IMR-90 (cell line): ENCODE measurements around the gene ST3GAL3. TPM values are rescaled to one million over a fixed set of nuclear protein-coding genes. Genes with fewer than 3 reads are reported as not detected.

Experiments
- ATAC-seq: fragments of 200-7000 bp; cut with Tn5 transposase; 2 replicates; pipeline ENCODE4 v1.9.1; 2020; ENCODE audit warnings: low read depth, mild to moderate bottlenecking, moderate library complexity
- BruUV-seq: library from RNA; stranded (reverse); fragments of 400-500 nt; replicated peaks from 2 replicates; lab custom pipeline; 2021; lab: Mats Ljungman, UMichigan
- CTCF ChIA-PET: fragments of 300-600 bp; formaldehyde crosslinking; extraction: SDS; loops from one replicate; lab custom pipeline; 2021; ENCODE audit warnings: antibody characterized with exemption; lab: Yijun Ruan, JAX
- POLR2A ChIA-PET: fragments of 300-600 bp; sonication (Branson Sonifier 250); formaldehyde crosslinking; loops from one replicate; lab custom pipeline; 2022; ENCODE audit warnings: antibody characterized with exemption; ENCODE audit not compliant: unreplicated experiment; lab: Charles Lee
- DNase-seq: peaks from one replicate; pipeline ENCODE4 v3.0.0; 2013
- H2AFZ ChIP-seq: replicated peaks from 2 replicates; pipeline ENCODE3; 2013; ENCODE audit warnings: low read length, mild to moderate bottlenecking; ENCODE audit not compliant: poor library complexity
- H2AK5ac ChIP-seq: 2 replicates; pipeline ENCODE4 v1.6.1; 2013; ENCODE audit warnings: low read depth, low read length, inconsistent platforms
- H2AK9ac ChIP-seq: replicated peaks from 2 replicates; pipeline ENCODE3; 2013; ENCODE audit warnings: mild to moderate bottlenecking, low read depth, low read length, moderate library complexity; ENCODE audit not compliant: poor library complexity
- H2BK120ac ChIP-seq: 2 replicates; pipeline ENCODE4 v1.6.1; 2013; ENCODE audit warnings: low read depth, low read length, inconsistent platforms
- H2BK15ac ChIP-seq: 3 replicates; pipeline ENCODE4 v1.6.1; 2013; ENCODE audit warnings: low read depth, low read length, inconsistent platforms
- H2BK20ac ChIP-seq: 2 replicates; pipeline ENCODE4 v1.6.1; 2013; ENCODE audit warnings: low read depth, mild to moderate bottlenecking, inconsistent platforms, low read length, moderate library complexity
- H2BK5ac ChIP-seq: 2 replicates; pipeline ENCODE4 v1.6.1; 2013; ENCODE audit warnings: mild to moderate bottlenecking, low read depth, low read length, inconsistent platforms; ENCODE audit not compliant: poor library complexity, severe bottlenecking
- H3K14ac ChIP-seq: replicated peaks from 2 replicates; pipeline ENCODE4 v1.6.1; 2013; ENCODE audit warnings: low read depth, low read length, inconsistent platforms
- H3K18ac ChIP-seq: 2 replicates; pipeline ENCODE4 v1.6.1; 2013; ENCODE audit warnings: low read depth, low read length, control low read depth
- H3K23ac ChIP-seq: 2 replicates; pipeline ENCODE4 v1.6.1; 2013; ENCODE audit warnings: low read depth, low read length, inconsistent platforms
- H3K27ac ChIP-seq: 2 replicates; pipeline ENCODE4 v1.5.1; 2013; ENCODE audit warnings: mild to moderate bottlenecking, control low read depth, low read length; ENCODE audit not compliant: insufficient read depth
- H3K27me3 ChIP-seq: 2 replicates; pipeline ENCODE4 v1.6.1; 2013; ENCODE audit warnings: low read length; ENCODE audit not compliant: control insufficient read depth, insufficient read depth
- H3K36me3 ChIP-seq: 2 replicates; pipeline ENCODE4 v1.6.1; 2013; ENCODE audit warnings: low read length, mixed read lengths; ENCODE audit not compliant: control insufficient read depth, insufficient read depth
- H3K4ac ChIP-seq: 2 replicates; pipeline ENCODE4 v1.6.1; 2013; ENCODE audit warnings: low read depth, low read length, inconsistent platforms
- H3K4me1 ChIP-seq: 2 replicates; pipeline ENCODE4 v1.6.1; 2013; ENCODE audit warnings: low read length, mixed read lengths; ENCODE audit not compliant: control insufficient read depth, insufficient read depth
- H3K4me2 ChIP-seq: 2 replicates; pipeline ENCODE4 v1.6.1; 2013; ENCODE audit warnings: low read depth, mild to moderate bottlenecking, control low read depth, low read length, moderate library complexity
- H3K4me3 ChIP-seq: 2 replicates; pipeline ENCODE4 v1.5.1; 2013; ENCODE audit warnings: low read depth, mild to moderate bottlenecking, control low read depth, low read length, moderate library complexity; ENCODE audit not compliant: insufficient read depth
- H3K56ac ChIP-seq: 2 replicates; pipeline ENCODE4 v1.6.1; 2013; ENCODE audit warnings: low read length, inconsistent platforms; ENCODE audit not compliant: insufficient read depth; ENCODE audit errors: extremely low read depth
- H3K79me1 ChIP-seq, 2 experiments: 2 replicates each; pipeline ENCODE4 v1.6.1; 2013; ENCODE audit warnings: low read length in 2 of 2, inconsistent platforms in 1 of 2, low read depth in 1 of 2
- H3K9ac ChIP-seq: 2 replicates; pipeline ENCODE4 v1.6.1; 2013; ENCODE audit warnings: low read depth, low read length, control low read depth
- H3K9me1 ChIP-seq: 2 replicates; pipeline ENCODE4 v1.6.1; 2013; ENCODE audit warnings: low read length, inconsistent platforms; ENCODE audit not compliant: insufficient read depth
- H3K9me3 ChIP-seq: 2 replicates; pipeline ENCODE4 v1.6.1; 2013; ENCODE audit warnings: low read length; ENCODE audit not compliant: control insufficient read depth, insufficient read depth
- H4K20me1 ChIP-seq: 2 replicates; pipeline ENCODE4 v1.6.1; 2013; ENCODE audit warnings: low read length, inconsistent platforms; ENCODE audit not compliant: insufficient read depth
- H4K5ac ChIP-seq: 2 replicates; pipeline ENCODE4 v1.6.1; 2013; ENCODE audit warnings: mild to moderate bottlenecking, low read depth, low read length, control low read depth
- H4K8ac ChIP-seq, 2 experiments: 2 replicates each; pipeline ENCODE4 v1.6.1; 2013; ENCODE audit warnings: low read depth in 2 of 2, low read length in 2 of 2, control low read depth in 1 of 2, inconsistent platforms in 1 of 2
- H4K91ac ChIP-seq: 2 replicates; pipeline ENCODE4 v1.6.1; 2013; ENCODE audit warnings: low read depth, low read length, inconsistent platforms; ENCODE audit not compliant: insufficient read depth
- BHLHE40 ChIP-seq: fragments of 150-350 bp; IDR thresholded peaks from 2 replicates; pipeline ENCODE4 v1.6.1; 2016; ENCODE audit warnings: mild to moderate bottlenecking, low read depth, low read length
- CEBPB ChIP-seq: IDR thresholded peaks from 2 replicates; pipeline ENCODE4 v1.6.1; 2012; ENCODE audit warnings: low read depth, low read length, improper control_type of control experiment
- CHD1 ChIP-seq: IDR thresholded peaks from 2 replicates; pipeline ENCODE4 v1.6.1; 2012; ENCODE audit warnings: low read depth, low read length, improper control_type of control experiment
- MAFK ChIP-seq: IDR thresholded peaks from 2 replicates; pipeline ENCODE4 v1.6.1; 2012; ENCODE audit warnings: low read depth, low read length, improper control_type of control experiment
- MXI1 ChIP-seq: IDR thresholded peaks from 2 replicates; pipeline ENCODE4 v1.6.1; 2012; ENCODE audit warnings: low read depth, mild to moderate bottlenecking, low read length, moderate library complexity, borderline replicate concordance
- NFE2L2 ChIP-seq: fragments of 150-350 bp; IDR thresholded peaks from 2 replicates; pipeline ENCODE4 v1.6.1; 2016; ENCODE audit warnings: low read depth, mild to moderate bottlenecking, low read length
- POLR2A ChIP-seq: IDR thresholded peaks from 2 replicates; pipeline ENCODE4 v1.6.1; 2012; ENCODE audit warnings: mild to moderate bottlenecking, low read depth, low read length
- RAD21 ChIP-seq: IDR thresholded peaks from 2 replicates; pipeline ENCODE4 v1.6.1; 2012; ENCODE audit warnings: low read length, improper control_type of control experiment
- RCOR1 ChIP-seq: IDR thresholded peaks from 2 replicates; pipeline ENCODE4 v1.6.1; 2012; ENCODE audit warnings: mild to moderate bottlenecking, low read length, improper control_type of control experiment; ENCODE audit not compliant: insufficient replicate concordance
- RFX5 ChIP-seq: IDR thresholded peaks from 2 replicates; pipeline ENCODE4 v1.8.0; 2012; ENCODE audit warnings: low read depth, mild to moderate bottlenecking, low read length, moderate library complexity
- WGBS, 2 experiments: methylation state at CpG; one replicate each; pipeline versions ENCODE4 v1.1.5 to v1.1.7; 2013; ENCODE audit warnings: missing lambda C conversion rate in 2 of 2; ENCODE audit not compliant: insufficient read length in 1 of 2; ENCODE audit errors: extremely low coverage in 2 of 2; 5-methylcytosine and 5-hydroxymethylcytosine counted together
- dilution Hi-C: fragments of 300-500 bp; cut with HindIII; formaldehyde crosslinking; loops from one replicate; pipeline ENCODE4 v1.14.3; 2018; ENCODE audit warnings: low sequenced_read_pairs; ENCODE audit not compliant: unreplicated experiment
- in situ Hi-C: fragments of 300-500 bp; cut with MboI; formaldehyde crosslinking; loops from 3 replicates; pipeline ENCODE4 v1.14.3; 2019; ENCODE audit warnings: low sequenced_read_pairs, inconsistent platforms, mixed read lengths
- intact Hi-C: fragments of 100-400 bp; cut with micrococcal nuclease; formaldehyde crosslinking; loops from 2 replicates; pipeline ENCODE4 v1.10.0; 2022
- polyA plus RNA-seq, 3 experiments: library from polyadenylated mRNA; depleted of rRNA; stranded (reverse); fragments of >200 nt; gene quantifications; 2 replicates each; pipeline ENCODE4 v1.2.3, GENCODE V29; 2012; ENCODE audit warnings: low replicate concordance in 1 of 3
- total RNA-seq: library from RNA; depleted of rRNA; stranded (reverse); fragments of >200 nt; gene quantifications from 2 replicates; pipeline ENCODE4 v1.2.3, GENCODE V29; 2012
- TF ChIP-seq, protein P1 (sequence below): conservative IDR thresholded peaks from 2 replicates; pipeline ENCODE4 v1.5.1; 2012; ENCODE audit warnings: mild to moderate bottlenecking, low read depth, low read length, improper control_type of control experiment
- TF ChIP-seq, protein P2 (sequence below): fragments of 150-350 bp; IDR thresholded peaks from 2 replicates; pipeline ENCODE4 v1.6.1; 2016; ENCODE audit warnings: low read depth, mild to moderate bottlenecking, low read length, moderate library complexity, borderline replicate concordance

Gene ST3GAL3
- total and polyA plus RNA-seq, 2 of the 4 experiments (the other 2 are of a cell fraction): 12.0 to 14.8 TPM

- H3K9ac ChIP-seq: no peak overlapping the region
- POLR2A ChIA-PET: no interaction called here
- H3K27me3 ChIP-seq: no peaks in the 10 kb centered on the region
- no peak overlapping the region for H4K91ac ChIP-seq
- peaks cover 23% of the 10 kb centered on the region for H3K4me1 ChIP-seq
- no peak for TF ChIP-seq NFE2L2
- TF ChIP-seq, protein P1, sequence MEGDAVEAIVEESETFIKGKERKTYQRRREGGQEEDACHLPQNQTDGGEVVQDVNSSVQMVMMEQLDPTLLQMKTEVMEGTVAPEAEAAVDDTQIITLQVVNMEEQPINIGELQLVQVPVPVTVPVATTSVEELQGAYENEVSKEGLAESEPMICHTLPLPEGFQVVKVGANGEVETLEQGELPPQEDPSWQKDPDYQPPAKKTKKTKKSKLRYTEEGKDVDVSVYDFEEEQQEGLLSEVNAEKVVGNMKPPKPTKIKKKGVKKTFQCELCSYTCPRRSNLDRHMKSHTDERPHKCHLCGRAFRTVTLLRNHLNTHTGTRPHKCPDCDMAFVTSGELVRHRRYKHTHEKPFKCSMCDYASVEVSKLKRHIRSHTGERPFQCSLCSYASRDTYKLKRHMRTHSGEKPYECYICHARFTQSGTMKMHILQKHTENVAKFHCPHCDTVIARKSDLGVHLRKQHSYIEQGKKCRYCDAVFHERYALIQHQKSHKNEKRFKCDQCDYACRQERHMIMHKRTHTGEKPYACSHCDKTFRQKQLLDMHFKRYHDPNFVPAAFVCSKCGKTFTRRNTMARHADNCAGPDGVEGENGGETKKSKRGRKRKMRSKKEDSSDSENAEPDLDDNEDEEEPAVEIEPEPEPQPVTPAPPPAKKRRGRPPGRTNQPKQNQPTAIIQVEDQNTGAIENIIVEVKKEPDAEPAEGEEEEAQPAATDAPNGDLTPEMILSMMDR: no peak
- TF ChIP-seq RCOR1: no peak
- no peak for TF ChIP-seq CHD1
- no peak for TF ChIP-seq BHLHE40
- no peak for TF ChIP-seq MXI1
- TF ChIP-seq POLR2A: no peak
- TF ChIP-seq RAD21: no peak
- no peak for TF ChIP-seq RFX5
- TF ChIP-seq, protein P2, sequence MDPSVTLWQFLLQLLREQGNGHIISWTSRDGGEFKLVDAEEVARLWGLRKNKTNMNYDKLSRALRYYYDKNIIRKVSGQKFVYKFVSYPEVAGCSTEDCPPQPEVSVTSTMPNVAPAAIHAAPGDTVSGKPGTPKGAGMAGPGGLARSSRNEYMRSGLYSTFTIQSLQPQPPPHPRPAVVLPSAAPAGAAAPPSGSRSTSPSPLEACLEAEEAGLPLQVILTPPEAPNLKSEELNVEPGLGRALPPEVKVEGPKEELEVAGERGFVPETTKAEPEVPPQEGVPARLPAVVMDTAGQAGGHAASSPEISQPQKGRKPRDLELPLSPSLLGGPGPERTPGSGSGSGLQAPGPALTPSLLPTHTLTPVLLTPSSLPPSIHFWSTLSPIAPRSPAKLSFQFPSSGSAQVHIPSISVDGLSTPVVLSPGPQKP: no peak
- TF ChIP-seq MAFK: no peak
- TF ChIP-seq CEBPB: no peak
- H2AK9ac ChIP-seq: no peak overlapping the region
- no peak overlapping the region for H3K27ac ChIP-seq
- no peak overlapping the region for H3K4ac ChIP-seq
- CTCF ChIA-PET: no interaction called here
- dilution Hi-C loops: no loop called here
- no peak overlapping the region for H4K5ac ChIP-seq
- H4K20me1 ChIP-seq: peaks cover 33% of the 10 kb centered on the region
- intact Hi-C loops: no loop called here
- H3K36me3 ChIP-seq: peaks cover 29% of the 10 kb centered on the region
- H3K79me1 ChIP-seq: peaks cover 41 to 63% of the 10 kb centered on the region in 2 experiments; a peak in 3 of 4 replicates
- no peak overlapping the region for H3K56ac ChIP-seq
- no peak overlapping the region for H2BK15ac ChIP-seq
- H3K23ac ChIP-seq: no peak overlapping the region
- H2BK120ac ChIP-seq: no peak overlapping the region
- H3K9me1 ChIP-seq: peaks cover 36% of the 10 kb centered on the region
- H2BK5ac ChIP-seq: no peak overlapping the region
- BruUV-seq: no TSS peak
- H3K4me2 ChIP-seq: no peak overlapping the region
- H2BK20ac ChIP-seq: no peak overlapping the region
- ATAC-seq (no peak), DNase-seq (no peak)
- H3K4me3 ChIP-seq: no peak overlapping the region
- H2AK5ac ChIP-seq: no peak overlapping the region
- H4K8ac ChIP-seq: no peak overlapping the region
- 95% methylated on average over 7 of the region's 8 CpGs; no CpG with 5 or more reads in 1 of the 2 experiments for WGBS, 2 experiments
- H2AFZ ChIP-seq: no peak overlapping the region
- in situ Hi-C loops: no loop called here
- no peaks in the 10 kb centered on the region for H3K9me3 ChIP-seq
- H3K18ac ChIP-seq: no peak overlapping the region
- H3K14ac ChIP-seq: no peak overlapping the region
These were observed 269.6 kb downstream of the ST3GAL3 start for GRCh38 chr1:43976890-43977289.
